HUDEP-2 (cell line): ENCODE data around the gene ARSK.

Experiments
- DNase-seq, 76 experiments: peaks; one replicate each; lab custom pipeline; 2025; ENCODE audit not compliant: unreplicated experiment in 76 of 76; lab: John Stamatoyannopoulos, UW

ARSK gene

GRCh38 chr5:95554647-95555548 is at the start of gene ARSK, which contains the start of gene SKIC3:
Gene ARSK, plus strand, starts transcription at chr5:95555101. Its CDS starts 178 bp downstream, at chr5:95555279.
Gene SKIC3, minus strand, starts transcription at chr5:95554977. Its CDS starts 7,827 bp downstream, at chr5:95547150.
- DNase-seq = peak; percentile 34 to 98 (median 90)

DNA sequence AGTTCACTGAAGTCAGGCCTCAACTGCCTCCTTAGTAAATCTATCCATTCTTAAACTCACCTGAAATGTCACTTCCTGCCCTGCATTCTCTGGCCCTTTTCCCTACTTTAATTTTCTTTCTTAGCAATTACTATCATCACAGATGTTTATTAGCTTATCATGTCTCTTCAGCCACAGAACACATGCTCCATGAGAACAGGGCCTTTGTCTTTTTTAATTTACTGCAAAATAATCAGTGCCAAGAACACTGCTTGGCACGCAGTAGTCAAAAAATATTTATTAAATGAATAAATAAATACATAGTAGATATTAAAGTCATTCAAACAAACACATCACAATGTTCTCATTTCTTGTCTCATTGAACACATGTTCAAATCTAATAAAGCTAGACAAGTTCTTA is 46.4 kb upstream of the ARSK start:
- DNase-seq = no peak

- no peak for DNase-seq
These were observed 43.3 kb upstream of the ARSK start for GRCh38 chr5:95511606-95512005.

GRCh38 chr5:95518417-95518816 is 36.5 kb upstream of the ARSK start:
- no peak for DNase-seq

DNA sequence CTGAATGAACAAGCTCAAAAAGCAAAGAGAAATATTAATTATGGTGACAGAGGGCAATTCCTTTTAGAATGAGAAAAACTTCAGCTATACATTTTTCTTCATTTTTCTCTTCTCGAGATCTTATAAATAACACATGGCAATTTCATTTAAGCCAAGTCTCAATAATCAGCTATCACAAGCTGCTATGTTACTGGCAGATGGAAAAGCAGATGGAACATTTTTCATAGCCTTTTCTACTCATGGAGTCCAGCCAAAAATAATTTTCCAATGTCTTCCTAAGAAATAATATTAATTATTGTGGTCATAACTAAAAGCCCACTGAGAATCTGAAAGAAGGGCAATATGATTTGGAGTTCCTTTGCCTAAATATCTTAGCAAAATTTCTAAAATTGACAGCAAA is 35.8 kb upstream of the ARSK start:
- DNase-seq = no peak

DNA sequence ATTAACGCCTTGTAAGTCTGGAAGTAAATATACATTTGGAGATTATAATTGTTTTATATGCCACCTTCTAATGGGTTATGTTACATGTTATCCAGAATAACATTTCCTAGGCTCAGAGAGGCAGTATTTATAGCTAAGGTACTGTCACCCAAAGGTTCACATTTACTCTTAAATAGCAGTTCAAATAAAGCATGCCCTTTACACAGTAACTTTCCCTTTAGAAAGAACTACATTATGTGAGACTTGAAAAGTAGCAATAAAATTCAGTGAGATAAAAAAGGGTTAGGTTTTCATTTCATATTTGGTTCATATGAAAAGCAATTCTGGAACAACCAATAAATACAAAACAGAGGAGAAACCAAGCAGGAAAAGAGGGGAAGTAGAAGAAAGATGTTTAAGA is 35.2 kb upstream of the ARSK start:
- no peak for DNase-seq

DNA sequence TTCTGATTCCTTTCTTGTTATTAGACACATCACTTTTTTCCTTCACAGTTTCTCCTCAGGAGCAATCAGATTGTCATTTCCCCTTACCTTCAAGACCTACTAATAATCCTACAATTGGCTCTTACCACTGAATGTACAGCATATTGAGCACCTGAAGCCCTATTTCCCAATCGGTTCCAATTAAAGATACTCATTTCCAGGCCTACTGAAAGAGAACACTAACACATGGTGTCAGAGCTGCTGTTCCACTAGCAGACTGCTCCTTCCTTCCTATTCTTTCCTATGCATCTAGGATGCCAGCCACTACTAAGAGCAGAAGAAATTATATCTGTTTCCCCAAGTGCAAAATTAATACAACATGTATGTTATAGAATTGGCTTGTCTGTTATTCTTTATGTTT is 34.7 kb upstream of the ARSK start:
- no peak for DNase-seq

DNA sequence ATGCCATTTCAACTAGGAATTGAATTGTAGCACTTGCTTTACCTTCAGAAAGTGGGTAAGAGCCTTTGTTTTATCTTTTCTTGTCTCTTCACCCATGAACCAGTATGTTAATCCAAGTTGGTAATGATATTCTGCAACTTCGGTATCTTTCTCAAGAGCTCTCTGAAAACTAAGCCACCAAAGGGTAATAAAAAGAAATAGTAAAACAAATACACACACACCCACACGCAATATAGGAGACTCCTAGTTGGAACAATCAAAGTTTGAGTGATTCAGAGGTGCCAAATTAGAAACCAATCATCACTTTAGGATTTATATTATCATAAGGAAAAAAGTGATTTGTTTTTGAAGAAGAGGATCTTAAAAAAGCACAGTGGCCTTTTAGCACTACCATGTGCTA is 30.5 kb upstream of the ARSK start:
- no peak for DNase-seq

- DNase-seq = no peak
These were observed 28.0 kb upstream of the ARSK start for GRCh38 chr5:95526871-95527270.

- DNase-seq = no peak
These were observed 26.3 kb upstream of the ARSK start for GRCh38 chr5:95528565-95528964.

GRCh38 chr5:95530416-95530815 is 24.5 kb upstream of the ARSK start:
- DNase-seq = no peak

GRCh38 chr5:95531491-95531890 is 23.4 kb upstream of the ARSK start:
- no peak for DNase-seq

DNA sequence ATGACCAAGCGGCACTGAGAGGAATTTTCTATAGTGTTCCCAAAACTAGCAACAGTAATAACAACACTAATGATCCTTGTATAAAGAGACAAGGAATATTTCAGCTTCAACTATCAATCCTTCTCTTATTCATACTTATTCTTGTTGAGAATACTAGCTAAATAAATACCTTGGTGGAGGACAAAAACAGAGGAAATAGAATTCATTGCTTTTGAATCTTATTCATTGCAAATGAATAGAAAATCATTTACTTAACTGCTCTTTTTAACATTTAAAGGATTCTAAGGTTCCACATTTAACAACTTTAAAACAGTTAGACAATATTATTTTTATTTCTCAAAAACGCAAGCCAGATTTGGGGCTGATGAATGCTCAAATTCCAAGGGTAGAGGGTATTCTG is 22.5 kb upstream of the ARSK start:
- DNase-seq = no peak

DNA sequence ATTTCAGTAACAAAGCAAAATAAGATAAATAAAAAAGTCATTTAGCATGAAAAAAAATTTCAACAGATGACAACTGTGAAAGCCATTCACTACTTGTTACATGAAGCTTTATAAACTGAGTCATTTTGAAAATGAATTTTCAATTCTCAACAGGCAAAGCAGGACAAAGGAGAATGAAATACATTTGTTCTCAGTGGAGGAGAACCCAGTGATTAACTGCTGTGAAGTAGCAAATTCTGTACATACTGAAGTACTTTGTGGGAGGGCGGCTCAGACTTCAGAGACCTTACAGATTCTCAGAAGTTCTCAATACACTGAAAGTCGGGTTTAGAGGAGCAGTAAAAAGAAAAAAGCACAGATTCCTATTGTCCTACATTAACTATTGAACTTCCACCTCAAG is 21.8 kb upstream of the ARSK start:
- DNase-seq = no peak

DNA sequence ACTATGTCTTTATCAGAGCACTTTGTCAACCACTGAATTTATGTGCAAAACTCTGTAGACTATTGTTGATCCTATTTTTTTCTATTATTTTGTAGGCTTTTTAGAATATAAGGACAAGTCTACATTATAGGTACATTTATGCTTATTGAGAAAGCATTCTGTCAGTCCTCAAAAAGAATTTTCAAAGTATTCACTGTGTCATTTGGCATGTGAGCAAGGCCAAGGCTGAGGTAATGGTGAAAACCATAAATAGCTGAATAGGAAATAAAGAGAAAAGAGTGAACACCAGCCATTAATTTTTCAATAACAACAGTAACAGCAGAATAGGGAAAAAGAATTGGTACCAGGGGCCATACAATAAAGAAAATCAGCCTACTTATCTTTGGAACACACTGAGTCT is 21.1 kb upstream of the ARSK start:
- DNase-seq = no peak

GRCh38 chr5:95537501-95537900 is 17.4 kb upstream of the ARSK start:
- no peak for DNase-seq

GRCh38 chr5:95543017-95543705 is 11.7 kb upstream of the ARSK start:
- no peak for DNase-seq

GRCh38 chr5:95549030-95549429 is 5.9 kb upstream of the ARSK start:
- DNase-seq = no peak

GRCh38 chr5:95554331-95554646 is 612 bp upstream of the ARSK start:
- peak in 6 of 76 experiments; percentile 29 to 69 (median 54) for DNase-seq

DNA sequence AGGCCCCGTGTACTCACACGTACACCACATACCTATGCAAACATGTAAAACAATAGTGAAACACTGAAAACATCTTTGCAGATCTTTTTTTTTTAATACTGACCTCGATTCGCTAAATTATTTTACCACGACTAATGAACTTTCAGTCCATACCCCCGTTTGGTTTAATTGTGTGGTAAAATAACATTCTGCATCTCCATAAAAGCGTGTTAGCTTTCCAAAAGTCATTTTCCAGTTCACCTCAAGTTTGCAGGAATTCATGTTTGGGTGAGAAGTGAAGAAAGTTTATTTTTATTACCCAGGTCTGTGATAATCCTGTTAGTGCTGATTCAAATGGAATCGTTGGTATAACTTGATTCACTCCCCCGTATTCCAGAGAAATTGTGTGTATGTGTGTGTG is 652 bp downstream of the ARSK start:
- peak in 1 of 76 experiments; percentile 7 for DNase-seq

DNA sequence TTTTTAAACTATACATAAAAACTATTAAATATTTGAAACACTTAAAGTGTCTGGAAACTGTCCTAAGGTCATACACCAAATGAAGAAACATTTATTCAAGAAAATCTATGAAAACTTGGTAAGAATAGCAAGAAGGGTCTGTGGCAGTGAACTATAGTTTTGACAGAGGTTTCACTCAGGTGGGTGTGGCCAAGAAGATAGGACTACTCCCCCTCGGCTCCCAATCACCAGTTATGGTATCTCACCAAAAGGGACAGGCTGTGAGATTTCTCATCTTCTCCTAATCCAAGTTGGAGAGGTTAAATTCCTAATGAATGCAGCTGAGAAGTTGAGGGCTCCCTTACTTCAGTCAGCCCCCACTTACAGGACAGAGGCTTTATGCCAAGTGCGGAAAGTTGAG is 2.9 kb downstream of the ARSK start:
- peak in 19 of 76 experiments; percentile 3 to 32 (median 9) for DNase-seq

DNA sequence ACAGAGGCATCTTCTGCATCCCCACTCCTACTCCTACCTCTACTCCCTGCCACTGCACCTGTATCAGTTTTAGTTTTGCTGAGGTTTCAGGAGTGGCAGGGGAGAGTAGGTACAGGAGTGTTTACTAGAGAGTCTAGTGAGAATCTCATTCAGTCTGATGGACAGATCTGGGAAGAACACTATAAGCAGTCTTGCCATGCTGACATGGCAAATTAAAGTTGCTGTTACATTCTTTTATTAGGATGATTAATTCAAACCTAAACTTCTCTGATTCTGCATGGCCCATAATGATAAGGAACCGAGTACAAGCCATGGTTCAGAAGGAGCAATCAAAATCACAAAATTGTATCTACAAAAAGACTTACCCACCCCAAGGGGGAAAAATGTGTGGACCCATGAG is 7.4 kb downstream of the ARSK start:
- DNase-seq = no peak
